Pancreas (tissue), 10 donors: Measurements from ENCODE around the gene AGMO. TPM values are rescaled to one million over a fixed set of nuclear protein-coding genes. Genes with fewer than 3 reads are reported as not detected.

Experiments
- ATAC-seq, 4 donors: fragments of 200-7000 bp; cut with Tn5 transposase; one replicate each; pipeline versions ENCODE4 v1.8.0 to v1.9.1; 2020; ENCODE audit warnings: mild to moderate bottlenecking in 4 of 4, moderate library complexity in 4 of 4
- DNase-seq, 6 donors: peaks; one replicate each; pipeline ENCODE4 v3.0.0-alpha.2; 2020
- FAIRE-seq: peaks from 2 replicates; lab custom pipeline; 2012; peaks lifted over from hg19 to GRCh38; lab: Jason Lieb, UNC
- H3K27ac ChIP-seq, 4 donors: fragments of 200-600 bp; sonication (generic); 1 replicate in 3 of 4; 2 replicates in 1 of 4; pipeline versions ENCODE4 v1.5.0 to v1.8.0; 2020
- H3K27me3 ChIP-seq, 4 donors: fragments of 200-600 bp; one replicate each; pipeline ENCODE4 v1.8.0; 2021
- H3K36me3 ChIP-seq, 3 donors: fragments of 200-600 bp; sonication (generic) in 1 of 3; one replicate each; pipeline versions ENCODE4 v1.5.0 to v1.8.0; 2020 to 2021
- H3K4me1 ChIP-seq, 3 donors: fragments of 200-600 bp; one replicate each; pipeline ENCODE4 v1.8.0; 2021
- H3K4me3 ChIP-seq, 4 donors: fragments of 200-600 bp; sonication (generic) in 2 of 4; one replicate each; pipeline versions ENCODE4 v1.5.0 to v1.8.0; 2020 to 2021
- H3K9me3 ChIP-seq, 4 donors: fragments of 200-600 bp; one replicate each; pipeline ENCODE4 v1.8.0; 2021
- CTCF ChIP-seq, 4 donors: fragments of 200-600 bp; sonication (generic) in 3 of 4; IDR thresholded peaks; one replicate each; pipeline versions ENCODE4 v1.5.0 to v1.8.0; 2021; ENCODE audit warnings: antibody characterized with exemption in 4 of 4
- WGBS, 2 donors: extraction: QIAGEN DNeasy Blood & Tissue Kit; methylation state at CpG; one replicate each; pipeline ENCODE4 v1.1.7; 2013; 5-methylcytosine and 5-hydroxymethylcytosine counted together
- intact Hi-C, 3 donors: fragments of 100-400 bp; cut with DNase I; formaldehyde crosslinking; loops; one replicate each; pipeline versions ENCODE4 v1.11.1 to v1.14.2; 2022
- polyA plus RNA-seq, 2 donors: library from polyadenylated mRNA; stranded (reverse); fragments of 200-250 nt; gene quantifications; one replicate each; pipeline ENCODE4 v1.2.3, GENCODE V29; 2013
- total RNA-seq, 6 donors: library from RNA; stranded (reverse); fragmentation: NEBNext Ultra II Directional in 4 of 6; extraction: Animal tissue kit (Norgen Biotek cat#: 25700) in 4 of 6; gene quantifications; one replicate each; pipeline versions ENCODE4 v1.2.1 to v1.2.4, GENCODE V29; 2021 to 2023
- donor health status: healthy with polysubstance abuse.
- donor health status: DM: no; HTN: no; CAD: no; lungs with moderate emphysema.
- donor health status: DM: no; HTN: no; CAD: no.
- donor health status: control.
- donor health status: control.
- donor health status: Bipolar disorder and iron deficiency.
- donor health status: DM: yes; HTN: yes; CAD: no.
- donor health status: DM: no; HTN: no; CAD: no.
- donor health status: DM: no; HTN: no; CAD: no.
- donor health status: DM: yes; HTN: yes; CAD: no.

Gene AGMO
- total and polyA plus RNA-seq, 8 donors: 0.09 to 0.25 (median 0.19) TPM; not detected in 3

- TF ChIP-seq CTCF (IDR thresholded peaks at IDR 0.05): no peak
- FAIRE-seq (no peak), ATAC-seq (no peak), DNase-seq (no peak)
- intact Hi-C loops: no loop called here
- Histone ChIP-seq H3K4me3 (no peak overlapping the region), H3K36me3 (no peaks in the 10 kb centered on the region), H3K27me3 (no peaks in the 10 kb centered on the region), H3K9me3 (no peaks in the 10 kb centered on the region), H3K4me1 (no peaks in the 10 kb centered on the region), H3K27ac (no peak overlapping the region)
- WGBS, 2 donors: 58 to 88% methylated on average over 2 of the region's 2 CpGs
Observed at GRCh38 chr7:15491361-15491760, 70.5 kb downstream of the AGMO start.

- H3K27me3 ChIP-seq: no peaks in the 10 kb centered on the region
- no peaks in the 10 kb centered on the region for H3K9me3 ChIP-seq
- H3K4me1 ChIP-seq: no peaks in the 10 kb centered on the region
- intact Hi-C loops: no loop called here
- TF ChIP-seq CTCF (IDR thresholded peaks at IDR 0.05): no peak
- ATAC-seq (no peak), FAIRE-seq (no peak), DNase-seq (no peak)
- H3K27ac ChIP-seq: no peak overlapping the region
- H3K4me3 ChIP-seq: no peak overlapping the region
- WGBS, 2 donors: 75 to 83% methylated on average over 1 of the region's 1 CpG
- no peaks in the 10 kb centered on the region for H3K36me3 ChIP-seq
Observed at GRCh38 chr7:15490291-15490690, 71.5 kb downstream of the AGMO start.

- intact Hi-C loops: no loop called here
- Histone ChIP-seq H3K9me3 (no peaks in the 10 kb centered on the region), H3K4me3 (no peak overlapping the region), H3K27me3 (no peaks in the 10 kb centered on the region), H3K27ac (no peak overlapping the region), H3K36me3 (no peaks in the 10 kb centered on the region), H3K4me1 (no peaks in the 10 kb centered on the region)
- peak; percentile 26 for FAIRE-seq
- no peak for DNase-seq
- 55 to 74% methylated on average over 3 of the region's 3 CpGs for WGBS, 2 donors
- no peak for ATAC-seq
- TF ChIP-seq CTCF (IDR thresholded peaks at IDR 0.05): no peak
Observed at GRCh38 chr7:15489861-15490260, 72.0 kb downstream of the AGMO start.

- H3K36me3 ChIP-seq: no peaks in the 10 kb centered on the region
- H3K9me3 ChIP-seq: no peaks in the 10 kb centered on the region
- TF ChIP-seq CTCF (IDR thresholded peaks at IDR 0.05): no peak
- H3K4me1 ChIP-seq: no peaks in the 10 kb centered on the region
- no peak for ATAC-seq
- 51 to 57% methylated on average over 4 of the region's 4 CpGs for WGBS, 2 donors
- H3K27me3 ChIP-seq: no peaks in the 10 kb centered on the region
- FAIRE-seq: no peak
- no peak overlapping the region for H3K27ac ChIP-seq
- DNase-seq: no peak
- no peak overlapping the region for H3K4me3 ChIP-seq
- intact Hi-C loops: no loop called here
Observed at GRCh38 chr7:15489383-15489782, 72.4 kb downstream of the AGMO start.

GRCh38 chr7:15488401-15488800 lies 73.4 kb downstream of the AGMO start:
- ATAC-seq (no peak), DNase-seq (no peak), FAIRE-seq (no peak)
- intact Hi-C loops: no loop called here
- Histone ChIP-seq H3K4me1 (no peaks in the 10 kb centered on the region), H3K4me3 (no peak overlapping the region), H3K27ac (no peak overlapping the region), H3K27me3 (no peaks in the 10 kb centered on the region), H3K9me3 (no peaks in the 10 kb centered on the region), H3K36me3 (no peaks in the 10 kb centered on the region)
- 52 to 73% methylated on average over 2 of the region's 2 CpGs for WGBS, 2 donors
- no peak for TF ChIP-seq CTCF (IDR thresholded peaks at IDR 0.05)
